ENCODE measurements around the gene RNF40.
A peak's percentile ranks its signal among the peaks of the same experiment; 100 is the strongest.
"Not testable (repeated sequence)": the region's sequence is repeated elsewhere in the genome, so short reads cannot be mapped to it uniquely, and the experiment has no call there.

RNF40 gene

GRCh38 chr16:30805370-30806169 lies 43.4 kb downstream of the RNF40 start:
- Histone ChIP-seq H2AFZ (ENCODE audit: low read length) (peak overlapping the region; percentile 92), H3K4me2 (ENCODE audit: low read depth, low read length) (peak overlapping the region; percentile 68), H3K9ac (ENCODE audit: low read length) (peak overlapping the region; percentile 90)

GRCh38 chr16:30808146-30808545 lies 46.0 kb downstream of the RNF40 start:
- H3K4me2 ChIP-seq (ENCODE audit: low read depth, low read length), result no peak overlapping the region
- H2AFZ ChIP-seq (ENCODE audit: low read length), result no peak overlapping the region
- no peaks in the 10 kb centered on the region for H3K79me2 ChIP-seq (ENCODE audit: low read length)
- H3K4me3 ChIP-seq (ENCODE audit: low read length), result no peak overlapping the region
- H3K27me3 ChIP-seq (replicated peaks; ENCODE audit: insufficient read depth, low read length), result no peaks in the 10 kb centered on the region
- H3K27ac ChIP-seq (ENCODE audit: low read length), result no peak overlapping the region
- H3K9me3 ChIP-seq (replicated peaks; ENCODE audit: insufficient read depth, low read length), result no peaks in the 10 kb centered on the region
- H3K9ac ChIP-seq (ENCODE audit: low read length), result no peak overlapping the region
- H4K20me1 ChIP-seq (ENCODE audit: insufficient read depth, low read length), result no peaks in the 10 kb centered on the region
- no peaks in the 10 kb centered on the region for H3K9me2 ChIP-seq (replicated peaks; ENCODE audit: insufficient read depth, low read length)
- TF ChIP-seq EZH2phosphoT487 (IDR thresholded peaks at IDR 0.05; ENCODE audit: low read length) (no peak), EZH2 (optimal IDR thresholded peaks at IDR 0.05; ENCODE audit: low read depth, low read length) (no peak), CTCF (IDR thresholded peaks at IDR 0.05; ENCODE audit: low read length) (no peak)
- H3F3A ChIP-seq (ENCODE audit: insufficient read depth, low read length), result peaks cover 21% of the 10 kb centered on the region
- no peaks in the 10 kb centered on the region for H3K36me3 ChIP-seq (replicated peaks; ENCODE audit: insufficient read depth, low read length)
- H3K4me1 ChIP-seq (ENCODE audit: low read length), result peaks cover 9% of the 10 kb centered on the region
- no peak for DNase-seq

More at GRCh38 chr16:30805370-30806169, 43.4 kb downstream of the RNF40 start:
- peak; percentile 71 for DNase-seq
- Histone ChIP-seq H3K9me2 (replicated peaks; ENCODE audit: insufficient read depth, low read length) (no peaks in the 10 kb centered on the region), H3K79me2 (ENCODE audit: low read length) (no peaks in the 10 kb centered on the region), H3F3A (ENCODE audit: insufficient read depth, low read length) (peaks cover 28% of the 10 kb centered on the region), H4K20me1 (ENCODE audit: insufficient read depth, low read length) (no peaks in the 10 kb centered on the region), H3K4me1 (ENCODE audit: low read length) (peaks cover 18% of the 10 kb centered on the region), H3K27me3 (replicated peaks; ENCODE audit: insufficient read depth, low read length) (no peaks in the 10 kb centered on the region), H3K27ac (ENCODE audit: low read length) (peak overlapping the region; percentile 54; the same call in 1 of the 2 replicates), H3K9me3 (replicated peaks; ENCODE audit: insufficient read depth, low read length) (no peaks in the 10 kb centered on the region), H3K4me3 (ENCODE audit: low read length) (peak overlapping the region; percentile 94), H3K36me3 (replicated peaks; ENCODE audit: insufficient read depth, low read length) (no peaks in the 10 kb centered on the region)
- TF ChIP-seq EZH2phosphoT487 (IDR thresholded peaks at IDR 0.05; ENCODE audit: low read length), result no peak
- no peak for TF ChIP-seq EZH2 (optimal IDR thresholded peaks at IDR 0.05; ENCODE audit: low read depth, low read length)
- no peak for TF ChIP-seq CTCF (IDR thresholded peaks at IDR 0.05; ENCODE audit: low read length)

GRCh38 chr16:30808890-30809426 lies 46.8 kb downstream of the RNF40 start:
- not testable (repeated sequence) for H3K27me3 ChIP-seq (replicated peaks; ENCODE audit: insufficient read depth, low read length); H3K79me2 ChIP-seq (ENCODE audit: low read length); H4K20me1 ChIP-seq (ENCODE audit: insufficient read depth, low read length); H3K4me1 ChIP-seq (ENCODE audit: low read length); H3K36me3 ChIP-seq (replicated peaks; ENCODE audit: insufficient read depth, low read length); H3K9me3 ChIP-seq (replicated peaks; ENCODE audit: insufficient read depth, low read length); H2AFZ ChIP-seq (ENCODE audit: low read length); H3K9me2 ChIP-seq (replicated peaks; ENCODE audit: insufficient read depth, low read length); H3K4me3 ChIP-seq (ENCODE audit: low read length); H3K9ac ChIP-seq (ENCODE audit: low read length); DNase-seq; H3K4me2 ChIP-seq (ENCODE audit: low read depth, low read length); H3K27ac ChIP-seq (ENCODE audit: low read length)
- peaks cover 14% of the 10 kb centered on the region for H3F3A ChIP-seq (ENCODE audit: insufficient read depth, low read length)

GRCh38 chr16:30809675-30810074 lies 47.6 kb downstream of the RNF40 start:
- not testable (repeated sequence) for H2AFZ ChIP-seq (ENCODE audit: low read length); H3K36me3 ChIP-seq (replicated peaks; ENCODE audit: insufficient read depth, low read length); DNase-seq; H3K27me3 ChIP-seq (replicated peaks; ENCODE audit: insufficient read depth, low read length); H3K9ac ChIP-seq (ENCODE audit: low read length); H3K4me1 ChIP-seq (ENCODE audit: low read length); H3K4me3 ChIP-seq (ENCODE audit: low read length); H3K79me2 ChIP-seq (ENCODE audit: low read length); H3K9me2 ChIP-seq (replicated peaks; ENCODE audit: insufficient read depth, low read length); H3K27ac ChIP-seq (ENCODE audit: low read length); H3K4me2 ChIP-seq (ENCODE audit: low read depth, low read length); H4K20me1 ChIP-seq (ENCODE audit: insufficient read depth, low read length); H3K9me3 ChIP-seq (replicated peaks; ENCODE audit: insufficient read depth, low read length)
- H3F3A ChIP-seq (ENCODE audit: insufficient read depth, low read length), result peaks cover 14% of the 10 kb centered on the region

Measured in MM.1S (cell line).